DMS79 (cell line): ENCODE results near the gene CUX1.
"Not testable (repeated sequence)": the region's sequence is repeated elsewhere in the genome, so short reads cannot be mapped to it uniquely, and the experiment has no call there.

ENCODE experiments used
- DNase-seq: peaks from one replicate; lab custom pipeline; 2025; lab: John Stamatoyannopoulos, UW

CUX1 gene

DNA sequence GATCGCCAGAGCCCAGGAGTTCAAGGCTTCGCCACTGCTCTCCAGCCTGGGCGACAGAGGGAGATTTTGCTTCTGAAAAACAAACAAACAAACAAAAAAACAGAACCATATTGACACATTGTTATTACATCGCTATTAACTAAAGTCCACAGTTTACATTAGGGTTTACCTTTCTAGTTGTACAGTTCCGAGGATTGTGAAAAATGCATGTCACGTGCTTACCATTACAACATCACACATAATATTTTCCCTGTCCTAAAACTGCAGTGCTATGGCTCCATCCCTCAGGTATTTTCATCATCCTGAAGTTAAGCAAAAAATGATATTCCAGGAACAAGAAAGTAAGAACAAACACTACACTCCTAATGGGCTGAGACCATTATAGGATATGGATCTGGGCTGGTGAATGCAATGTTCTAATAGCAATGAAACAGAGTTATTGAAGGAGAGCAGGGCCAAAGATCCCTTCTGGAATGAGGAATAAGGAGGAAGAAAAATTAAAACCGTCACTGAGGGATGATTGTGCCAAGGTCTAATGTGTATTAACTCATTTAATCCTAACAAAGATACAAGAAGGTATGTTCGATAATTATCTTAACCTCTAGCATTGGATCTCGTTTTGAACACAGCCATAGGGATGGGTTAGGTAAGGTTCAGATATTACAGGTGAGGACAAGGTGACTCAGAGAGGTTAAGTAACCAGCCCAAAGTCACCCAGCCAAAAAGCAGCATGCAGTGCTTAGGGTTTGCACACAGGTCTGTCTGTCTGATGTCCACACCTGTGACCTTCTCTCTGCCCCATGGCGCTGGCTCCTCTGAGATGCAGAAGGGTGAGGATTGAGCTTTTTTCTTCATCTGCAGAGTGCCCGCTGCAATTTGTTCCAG lies 14.0 kb upstream of the CUX1 start:
- DNase-seq = no peak

DNA sequence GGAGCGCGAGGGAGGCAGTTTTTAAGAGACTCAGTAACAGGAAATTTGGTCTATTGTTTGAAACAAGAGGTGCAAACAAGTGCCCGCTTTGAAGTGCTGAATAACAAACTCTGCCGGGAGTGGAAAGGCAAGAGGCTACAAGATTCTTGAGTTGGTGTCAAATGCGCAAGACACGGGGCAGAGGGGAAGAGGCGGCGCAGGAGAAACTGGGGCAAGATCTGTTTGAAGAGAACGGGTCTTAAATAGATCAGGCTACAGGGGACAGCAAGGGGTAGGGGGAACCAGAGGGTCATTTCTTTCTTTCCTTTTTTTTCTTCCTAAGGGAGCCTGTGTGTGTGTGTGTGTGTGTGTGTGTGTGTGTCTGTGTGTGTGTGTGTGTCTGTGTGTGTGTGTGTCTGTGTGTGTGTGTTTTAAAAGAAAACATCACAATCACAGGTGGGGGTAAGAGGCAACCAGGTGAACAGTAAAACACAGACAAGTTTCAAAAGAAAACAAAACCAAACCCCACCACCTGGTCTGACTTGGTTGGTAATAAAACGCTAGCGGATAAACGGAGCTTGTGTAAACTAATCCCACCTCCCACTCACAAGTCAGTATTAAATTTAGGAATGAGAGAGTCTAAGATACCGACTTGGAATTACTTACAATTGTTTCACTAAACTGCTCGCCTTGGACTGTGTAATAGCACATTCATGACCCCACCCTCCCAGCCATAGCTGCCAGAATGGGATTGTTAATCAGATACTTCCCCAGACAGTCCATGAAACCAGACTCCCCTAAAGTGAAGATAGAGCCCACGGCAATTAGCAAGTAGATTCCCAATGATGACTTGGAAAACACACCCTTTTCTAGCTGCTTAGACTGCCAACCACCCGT lies 13.1 kb upstream of the CUX1 start:
- no peak for DNase-seq

DNA sequence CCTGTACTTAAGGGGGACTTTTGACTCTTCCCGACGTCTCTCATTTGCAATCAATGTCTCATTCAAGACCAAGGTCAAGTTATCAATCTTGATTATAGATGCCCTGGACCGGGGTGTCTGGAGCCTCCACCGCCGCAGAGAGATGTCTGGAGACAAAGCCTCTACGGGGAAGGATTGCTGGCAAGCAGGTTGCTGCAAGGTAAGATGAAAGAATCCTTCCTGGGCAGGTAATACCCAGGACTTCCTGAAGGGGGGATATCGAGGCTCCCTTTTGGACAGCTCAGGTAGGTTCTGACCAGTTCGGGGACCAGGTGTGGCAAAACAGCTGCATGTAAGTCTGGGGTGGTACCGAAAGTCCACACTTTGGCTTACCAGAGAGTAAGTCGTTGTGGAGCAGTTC lies 12.5 kb upstream of the CUX1 start:
- no peak for DNase-seq

DNA sequence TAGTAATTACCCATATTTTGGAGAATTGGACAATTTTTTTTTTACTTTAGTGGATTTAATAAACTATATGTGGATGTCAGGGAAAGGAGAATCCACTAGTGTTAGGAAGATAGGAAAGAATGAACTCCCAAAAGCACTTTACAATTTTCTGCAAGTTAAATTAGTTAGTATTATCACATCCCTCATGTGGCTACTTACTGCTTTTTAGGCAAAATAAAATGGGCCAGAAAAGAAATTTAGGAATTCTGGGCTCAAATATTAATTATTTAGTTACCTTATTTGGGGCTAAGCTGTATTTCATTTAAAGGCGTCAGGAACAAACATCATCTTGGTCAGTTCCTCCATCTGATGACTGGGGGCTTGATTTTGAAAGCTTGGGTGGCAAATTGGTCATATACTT lies 4.8 kb upstream of the CUX1 start:
- DNase-seq = no peak

DNA sequence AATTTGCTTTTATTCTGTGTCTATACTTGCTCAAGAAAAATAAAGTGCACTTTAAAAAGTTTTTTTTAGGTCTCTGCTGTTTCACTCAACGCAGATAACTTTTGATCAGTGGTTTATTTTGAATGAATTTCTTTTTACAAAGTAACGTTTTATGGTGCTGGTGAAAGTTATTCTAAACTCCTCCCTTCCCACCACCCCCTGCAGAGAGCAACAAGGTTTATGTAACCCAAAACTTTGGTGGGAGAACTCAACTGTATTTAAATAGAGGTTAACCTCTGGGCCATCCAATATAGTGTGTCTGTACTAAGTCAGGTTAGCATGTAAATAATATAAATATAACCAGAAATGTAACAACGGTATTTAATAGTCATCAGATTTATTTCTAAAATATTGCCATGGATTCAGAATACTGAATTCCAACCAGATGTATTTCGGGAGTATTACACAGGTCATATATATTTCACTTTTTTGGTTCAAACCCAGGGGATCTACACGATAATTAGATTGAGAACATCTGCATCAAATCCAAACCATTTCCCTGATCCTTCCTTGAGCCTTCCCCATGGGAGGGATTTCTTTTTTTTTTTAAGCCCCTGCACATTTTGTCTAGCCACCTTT lies 3.9 kb upstream of the CUX1 start:
- DNase-seq = no peak

DNA sequence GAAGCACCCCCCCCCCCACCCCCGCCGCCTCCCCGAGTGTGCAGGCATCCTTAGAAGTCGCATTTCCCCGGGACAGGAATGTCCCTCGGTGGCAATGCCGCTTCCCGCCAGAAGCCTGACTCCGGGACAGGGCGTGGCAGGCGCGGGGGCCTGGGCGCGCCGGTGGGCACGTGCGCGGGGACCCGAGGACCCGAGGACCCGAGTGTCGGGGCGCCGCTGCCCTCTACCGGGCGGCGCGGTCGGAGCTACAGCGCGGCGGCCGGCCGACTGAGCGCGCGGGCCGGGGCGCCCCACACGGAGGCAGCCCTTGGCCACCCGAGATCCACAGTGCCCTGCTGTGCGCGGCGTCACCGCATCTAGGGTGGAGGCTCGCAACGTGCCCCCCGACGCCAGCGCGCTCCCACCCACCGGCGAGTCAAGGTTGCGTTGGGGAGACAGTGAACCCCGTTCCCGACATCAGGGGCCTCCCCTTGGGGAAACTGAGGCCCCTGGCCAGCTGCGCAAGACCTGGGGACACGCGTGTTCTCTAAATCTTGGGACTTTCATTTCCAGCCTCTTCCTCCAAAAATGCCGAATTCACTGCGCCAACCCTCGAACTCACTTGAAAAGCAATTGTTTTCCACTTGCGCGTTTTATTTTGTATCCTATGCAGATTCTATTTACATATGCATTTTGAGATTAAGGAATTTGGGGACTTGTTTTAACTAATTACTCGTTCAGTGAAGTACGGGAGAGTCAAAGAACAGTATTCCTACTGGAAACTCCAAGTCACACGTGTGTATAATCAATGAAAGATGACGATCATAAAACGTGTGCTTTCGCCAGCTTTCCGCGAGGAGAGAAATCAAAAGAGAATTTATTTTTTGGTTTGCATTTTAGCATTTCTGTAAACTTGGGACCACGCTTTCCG lies 3.1 kb upstream of the CUX1 start:
- no peak for DNase-seq

DNA sequence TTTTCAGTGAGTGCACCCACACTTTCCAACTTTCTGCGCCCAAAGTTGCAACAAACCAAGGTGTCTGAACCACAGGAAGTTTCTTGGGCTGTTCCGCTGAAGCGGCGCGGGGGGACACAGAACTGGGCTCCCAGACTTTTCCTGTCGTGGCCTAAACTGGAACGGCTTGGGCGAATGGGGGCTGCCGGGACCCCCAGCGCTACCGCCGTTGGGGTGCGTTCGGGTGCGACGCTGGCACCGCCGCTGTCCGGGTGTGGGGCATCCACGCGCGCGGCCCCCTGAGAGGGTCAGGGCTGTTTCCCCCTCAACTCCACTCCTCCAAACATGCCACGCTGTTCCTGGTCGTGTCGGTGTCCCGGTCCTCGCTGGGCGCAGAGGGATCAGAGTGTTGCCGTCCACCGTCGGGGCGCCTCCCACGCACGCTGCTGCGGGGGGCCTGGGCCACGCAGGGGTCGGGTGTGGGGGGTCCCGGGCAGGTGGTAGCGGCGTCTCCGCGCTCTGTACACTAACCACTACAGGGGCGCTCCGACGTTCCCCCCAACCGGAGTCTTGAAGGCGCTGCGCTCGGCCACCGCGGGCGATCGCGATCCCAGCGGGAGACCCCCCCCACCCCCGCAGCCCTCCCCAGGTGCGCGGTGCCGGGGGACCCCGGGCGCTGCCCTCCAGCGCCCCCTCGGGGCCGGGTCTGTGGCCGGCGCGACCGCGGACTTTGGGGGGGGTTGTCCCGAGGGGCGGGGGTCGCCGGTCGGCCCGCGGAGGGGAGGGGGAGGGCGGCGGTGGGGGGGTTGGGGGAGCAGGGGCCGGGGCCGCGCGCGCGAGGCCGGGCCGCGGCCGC lies 2.2 kb upstream of the CUX1 start:
- no peak for DNase-seq

DNA sequence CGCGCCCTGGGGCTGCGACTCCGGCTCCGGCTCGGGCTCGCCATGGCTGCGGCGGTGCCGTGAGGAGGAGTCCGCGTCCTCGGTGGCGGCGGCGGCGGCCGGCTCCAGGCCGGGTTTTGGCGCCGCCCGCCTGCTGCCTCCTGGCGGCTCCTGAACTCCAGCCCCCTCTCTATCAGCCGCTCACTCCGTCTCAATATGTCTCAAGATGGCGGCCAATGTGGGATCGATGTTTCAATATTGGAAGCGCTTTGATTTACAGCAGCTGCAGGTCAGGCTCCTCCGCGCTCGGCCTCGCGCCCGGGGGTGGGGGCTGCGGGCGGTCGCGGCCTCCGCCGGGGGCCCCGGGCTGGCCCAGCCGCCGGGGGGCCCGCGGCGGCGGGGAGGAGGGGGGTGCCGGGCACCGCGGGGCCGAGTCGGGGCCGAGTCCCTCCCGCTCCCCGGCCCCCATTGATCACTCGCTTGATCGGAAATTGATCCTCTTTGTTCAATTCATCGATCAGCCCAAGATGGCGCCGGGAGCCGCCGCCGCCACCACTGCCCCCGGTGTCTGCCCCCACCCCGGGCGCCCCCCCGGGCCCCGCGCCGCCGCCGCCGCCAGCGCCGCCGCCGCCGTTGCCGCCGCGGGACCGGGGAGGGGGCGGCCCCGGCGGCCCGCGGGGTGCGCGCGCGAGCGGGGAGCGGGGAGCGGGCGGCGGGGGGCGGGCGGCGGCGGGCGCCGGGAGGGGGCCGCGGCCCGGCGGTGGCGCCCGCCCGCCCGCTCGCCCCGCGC lies 1.4 kb upstream of the CUX1 start:
- peak; percentile 60 for DNase-seq

DNA sequence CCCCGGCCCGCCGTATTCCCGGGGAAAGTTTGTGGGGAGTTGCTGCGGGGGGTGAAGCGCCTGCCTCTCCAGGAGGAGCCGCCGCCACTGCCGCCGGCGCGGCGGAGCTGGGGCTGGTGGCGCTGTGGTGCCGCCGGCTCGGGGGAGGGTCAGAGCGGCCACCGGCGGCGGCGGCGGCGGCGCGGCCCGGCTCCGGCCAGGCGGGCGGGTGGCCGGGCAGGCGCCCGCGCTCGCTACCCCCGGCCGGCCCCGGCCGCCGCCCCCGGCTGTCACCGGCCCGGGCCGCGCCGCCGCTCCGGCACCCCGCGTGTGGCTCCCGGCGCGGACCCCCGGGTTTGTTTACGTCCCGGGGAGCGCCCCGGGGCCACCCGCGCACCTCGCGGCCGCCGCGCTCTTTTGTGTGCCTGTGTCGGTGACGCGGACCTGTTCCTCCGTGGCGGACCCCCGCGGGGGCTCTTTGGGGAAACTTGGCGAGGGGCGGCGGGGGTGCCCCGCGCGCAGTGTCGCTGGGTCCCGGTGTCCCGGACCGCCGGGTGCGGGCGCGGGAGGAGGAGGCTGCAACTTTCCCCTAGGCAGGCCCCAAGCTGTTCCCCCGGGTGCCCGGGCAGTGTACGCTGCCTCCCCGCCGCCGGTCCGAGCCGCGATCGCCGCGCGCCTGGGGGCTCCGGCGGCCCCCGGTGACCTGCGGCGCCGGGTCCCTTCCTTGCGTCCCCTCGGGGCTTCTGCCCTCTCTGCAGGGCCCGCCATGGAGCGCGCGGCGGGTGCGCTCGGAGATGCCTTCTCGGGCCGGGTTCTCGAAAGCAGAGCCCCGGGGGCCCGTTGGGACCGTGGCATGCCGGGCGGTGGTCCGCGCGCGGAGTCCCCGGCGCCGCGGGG lies 593 bp upstream of the CUX1 start:
- DNase-seq = no peak

DNA sequence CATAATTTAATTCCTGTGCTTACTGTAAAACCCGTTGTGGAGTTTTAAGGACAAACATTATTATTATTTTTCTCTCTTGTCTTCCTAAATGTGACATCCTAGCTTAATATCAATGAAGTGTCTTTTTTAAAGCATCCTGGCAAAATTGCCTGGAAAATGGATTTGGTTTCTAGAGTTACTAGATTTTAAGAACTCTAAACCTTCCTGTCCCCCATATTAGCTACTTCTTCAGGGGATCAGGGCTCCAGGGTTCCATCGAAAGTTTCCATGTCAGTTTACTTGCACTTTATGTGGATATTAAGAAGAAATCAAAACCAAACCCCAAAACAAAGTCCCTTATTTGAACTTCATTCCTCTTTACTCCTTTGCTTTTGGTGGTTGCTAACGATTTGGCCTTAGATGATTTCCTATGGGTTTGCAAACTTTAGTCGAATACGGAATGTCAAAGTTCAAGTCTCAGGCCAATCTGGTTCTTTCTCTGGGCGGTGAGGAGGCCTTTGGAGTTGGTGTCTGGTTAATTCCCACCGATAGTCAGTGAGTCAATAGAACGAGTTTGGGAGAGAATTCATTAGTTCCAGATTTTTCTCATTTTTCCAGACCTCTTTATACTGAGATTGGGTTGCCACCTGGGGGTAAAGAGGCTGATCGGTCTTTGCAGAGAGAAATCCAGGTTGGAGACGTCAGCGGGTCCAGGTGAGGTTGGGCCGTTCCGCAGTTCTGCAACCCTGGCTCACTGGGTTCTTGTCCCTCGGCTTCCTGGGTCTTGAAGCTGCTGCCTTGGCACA lies 1.1 kb downstream of the CUX1 start:
- no peak for DNase-seq

DNA sequence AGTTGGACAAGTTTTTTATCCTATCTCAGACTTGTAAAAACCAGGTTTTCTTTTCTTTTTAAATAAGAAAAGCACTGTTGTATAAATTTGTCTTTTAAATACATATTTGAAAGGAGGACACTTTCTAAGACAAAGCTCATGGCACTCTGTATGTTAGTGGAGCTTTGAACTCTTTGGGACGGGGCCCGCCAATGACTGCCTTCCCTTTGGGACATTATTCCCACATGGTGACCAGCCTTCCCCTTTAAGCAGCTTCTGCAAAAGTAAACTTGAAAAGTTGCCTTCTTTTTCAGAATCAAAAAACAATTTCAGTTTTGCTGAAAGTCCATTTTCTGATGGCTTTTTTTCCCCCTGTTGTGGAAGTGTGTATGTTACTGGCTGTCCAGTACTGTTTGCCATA lies 1.8 kb downstream of the CUX1 start:
- no peak for DNase-seq

DNA sequence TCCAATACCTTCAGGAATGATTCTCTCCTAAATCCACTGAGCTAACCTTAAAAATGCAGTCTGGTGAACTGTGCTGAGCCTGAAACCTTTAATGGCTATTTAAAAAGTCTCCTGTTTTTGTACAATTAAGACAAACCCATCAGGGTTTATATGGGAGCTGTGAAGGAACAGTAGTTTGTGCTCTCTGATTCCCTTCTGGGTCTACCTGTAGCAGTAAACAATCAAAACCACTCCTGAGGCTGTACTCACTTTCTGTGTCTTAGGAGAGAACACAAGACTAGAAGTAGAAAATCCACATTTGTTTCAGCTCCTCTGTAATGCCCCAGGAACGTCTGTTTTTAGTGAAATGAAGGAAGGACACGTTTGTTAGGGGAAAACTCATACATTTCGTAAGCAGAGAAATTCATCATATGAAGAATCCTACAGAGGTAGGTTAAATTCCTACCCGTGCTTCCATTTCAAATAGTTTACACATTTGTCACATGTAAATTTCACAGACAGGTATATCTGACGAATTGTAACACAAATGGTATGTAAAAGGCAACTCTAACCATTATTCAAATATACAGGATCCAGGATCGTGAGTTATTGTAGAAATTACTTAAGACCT lies 2.6 kb downstream of the CUX1 start:
- DNase-seq = no peak

DNA sequence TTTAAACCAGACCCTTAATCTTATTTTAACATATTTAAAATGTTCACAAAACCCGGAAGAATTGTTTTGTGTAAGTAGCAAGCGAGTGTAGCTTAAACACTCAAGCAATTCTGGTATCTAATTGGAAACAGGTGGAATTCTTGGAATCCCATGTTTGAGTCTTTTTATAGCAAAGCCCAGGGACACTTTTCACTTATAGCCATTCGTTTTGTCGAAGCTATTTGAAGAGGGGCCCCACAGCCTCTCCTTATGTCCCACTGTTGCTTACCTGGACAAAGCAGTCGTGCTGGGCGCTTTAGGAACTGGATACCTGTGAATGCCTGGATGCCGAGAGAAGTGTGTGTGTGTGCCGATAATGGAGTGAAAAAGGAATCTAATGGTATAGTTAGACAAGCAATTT lies 3.3 kb downstream of the CUX1 start:
- DNase-seq = no peak

DNA sequence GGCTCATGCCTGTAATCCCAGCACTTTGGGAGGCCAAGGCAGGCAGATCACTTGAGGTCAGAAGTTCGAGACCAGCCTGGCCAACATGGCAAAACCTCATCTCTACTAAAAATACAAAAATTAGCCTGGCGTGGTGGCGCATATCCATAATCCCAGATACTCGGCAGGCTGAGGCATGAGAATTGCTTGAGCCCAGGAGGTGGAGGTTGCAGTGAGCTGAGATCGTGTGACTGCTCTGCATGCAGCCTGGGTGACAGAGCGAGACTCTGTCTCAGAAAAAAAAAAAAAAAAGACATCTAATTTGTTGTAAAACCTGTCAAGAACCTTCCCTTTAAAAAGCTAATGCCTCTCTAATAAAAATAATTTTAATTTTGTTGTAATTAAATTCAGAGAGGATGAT lies 5.2 kb downstream of the CUX1 start:
- DNase-seq = not testable (repeated sequence)

DNA sequence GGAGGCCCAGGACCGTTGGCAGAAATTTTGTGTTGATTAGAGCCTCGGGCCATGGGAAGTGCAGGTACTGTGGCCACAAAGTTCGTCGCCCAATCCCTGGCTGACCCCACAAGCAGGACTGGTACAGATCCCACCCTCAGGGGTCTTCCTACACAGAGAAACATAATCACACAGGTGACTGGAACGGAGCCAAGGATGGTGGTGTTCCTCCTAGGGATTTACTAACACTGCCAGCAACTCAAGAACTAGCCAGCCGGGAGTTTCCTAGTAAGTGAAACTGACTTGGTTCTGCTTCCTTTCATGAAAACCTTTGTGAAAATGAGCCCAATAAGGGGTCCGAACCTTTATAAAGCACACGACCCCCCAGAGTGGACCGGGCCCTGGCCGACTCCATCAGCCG lies 5.7 kb downstream of the CUX1 start:
- DNase-seq = no peak

DNA sequence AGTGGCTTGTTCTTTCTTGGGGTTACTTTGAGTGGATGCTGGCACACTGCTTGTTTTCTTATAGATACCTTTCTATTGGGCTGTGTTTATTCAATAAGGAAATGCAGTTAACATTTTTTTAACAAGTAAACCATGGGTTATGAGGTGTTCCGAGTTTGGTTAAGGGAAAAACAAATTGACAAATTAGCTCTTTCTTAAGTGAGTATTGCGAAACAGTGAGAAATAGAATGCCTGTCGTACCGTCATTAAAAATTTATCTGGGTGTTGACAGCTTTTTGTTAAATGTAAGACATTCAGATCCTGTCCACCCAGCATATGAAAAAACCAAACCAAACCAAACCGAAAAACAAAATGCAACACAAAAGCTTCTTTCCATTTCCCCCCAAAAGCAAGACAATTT lies 6.2 kb downstream of the CUX1 start:
- DNase-seq = no peak

DNA sequence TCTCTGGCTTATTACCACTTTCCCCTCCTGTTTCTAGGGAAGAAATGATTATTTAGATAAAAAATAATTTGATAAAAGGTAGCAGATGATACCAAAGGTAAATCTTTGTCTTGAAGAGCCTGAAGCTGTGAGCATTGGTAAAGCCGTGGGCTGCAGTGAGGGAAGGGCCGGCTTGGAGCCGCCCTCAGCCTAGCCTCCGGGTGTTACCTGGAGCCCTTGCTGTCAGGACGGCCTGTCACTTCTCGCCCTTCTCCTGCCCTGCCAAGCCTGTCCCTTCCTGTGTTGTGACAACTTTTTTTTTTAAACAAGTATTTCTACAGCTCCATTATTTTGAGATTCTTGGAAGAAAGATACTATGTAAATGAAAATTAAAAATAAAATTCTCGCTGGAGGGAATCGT lies 7.0 kb downstream of the CUX1 start:
- no peak for DNase-seq
